Activated CD4-positive, CD25-positive, alpha-beta regulatory T cell treated with anti-CD3 and anti-CD28 coated beads, Interleukin-2, amount 50 U/mL, for 24 hours (primary cell): ENCODE measurements around the gene AFF3.

Experiments used
- ATAC-seq, 2 donors: fragments of 150-1000 bp; cut with Tn5 transposase; one replicate each; pipeline ENCODE4 v1.10.0; 2021; ENCODE audit warnings: mild to moderate bottlenecking in 1 of 2, moderate library complexity in 1 of 2

Gene AFF3

GRCh38 chr2:99811544-99811943 lies 330.8 kb downstream of the AFF3 start:
- ATAC-seq: no peak

GRCh38 chr2:99810225-99810624 lies 332.2 kb downstream of the AFF3 start:
- no peak for ATAC-seq

- ATAC-seq: no peak
Measured at GRCh38 chr2:99809259-99809900, 333.0 kb downstream of the AFF3 start.

DNA sequence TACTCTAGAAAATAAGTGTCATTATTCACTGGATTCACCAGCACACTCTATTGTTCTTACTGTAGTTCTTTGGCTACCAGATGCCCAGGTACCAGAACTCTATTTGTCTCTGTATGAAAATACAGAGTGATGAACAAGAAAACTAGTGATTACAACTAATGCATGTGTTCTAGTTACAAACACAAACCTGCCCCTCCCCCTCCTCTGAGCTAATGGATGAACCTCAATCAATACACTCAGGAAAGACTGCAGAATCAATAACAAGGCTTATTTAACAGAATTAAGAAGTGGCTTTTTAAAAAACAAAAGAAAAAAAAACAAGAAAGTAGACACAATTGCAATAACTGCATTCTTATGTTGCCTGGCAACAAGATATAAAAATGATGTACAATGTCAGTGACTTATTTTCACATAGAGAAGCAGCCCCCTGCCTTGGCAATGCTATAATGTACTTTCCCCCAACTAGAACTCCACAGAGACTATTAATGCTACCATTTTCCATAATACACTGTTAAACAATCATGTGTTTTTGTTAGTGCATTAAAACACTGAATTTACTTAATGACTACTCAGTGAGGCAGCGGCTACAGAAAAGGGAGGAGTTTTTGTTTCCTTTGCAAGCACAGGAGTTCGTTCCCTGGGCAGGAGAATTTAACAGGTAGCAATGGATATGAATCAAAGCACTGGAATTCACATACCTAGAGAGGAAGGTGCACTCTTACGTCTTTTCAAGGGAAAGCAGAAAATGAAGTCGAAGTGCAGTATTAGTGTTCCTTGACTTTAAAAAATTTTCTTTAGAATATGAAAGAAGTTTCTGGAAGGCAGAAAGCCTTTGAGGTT lies 333.8 kb downstream of the AFF3 start:
- no peak for ATAC-seq

- ATAC-seq: no peak
Measured at GRCh38 chr2:99806758-99807157, 335.6 kb downstream of the AFF3 start.

GRCh38 chr2:99805930-99806476 lies 336.4 kb downstream of the AFF3 start:
- ATAC-seq: no peak

- no peak for ATAC-seq
Measured at GRCh38 chr2:99803846-99804245, 338.5 kb downstream of the AFF3 start.

- ATAC-seq: no peak
Measured at GRCh38 chr2:99802734-99803133, 339.7 kb downstream of the AFF3 start.

- ATAC-seq: no peak
Measured at GRCh38 chr2:99801327-99801901, 341.0 kb downstream of the AFF3 start.

- no peak for ATAC-seq
Measured at GRCh38 chr2:99797475-99797874, 344.9 kb downstream of the AFF3 start.

GRCh38 chr2:99794414-99794813 lies 348.0 kb downstream of the AFF3 start:
- no peak for ATAC-seq

DNA sequence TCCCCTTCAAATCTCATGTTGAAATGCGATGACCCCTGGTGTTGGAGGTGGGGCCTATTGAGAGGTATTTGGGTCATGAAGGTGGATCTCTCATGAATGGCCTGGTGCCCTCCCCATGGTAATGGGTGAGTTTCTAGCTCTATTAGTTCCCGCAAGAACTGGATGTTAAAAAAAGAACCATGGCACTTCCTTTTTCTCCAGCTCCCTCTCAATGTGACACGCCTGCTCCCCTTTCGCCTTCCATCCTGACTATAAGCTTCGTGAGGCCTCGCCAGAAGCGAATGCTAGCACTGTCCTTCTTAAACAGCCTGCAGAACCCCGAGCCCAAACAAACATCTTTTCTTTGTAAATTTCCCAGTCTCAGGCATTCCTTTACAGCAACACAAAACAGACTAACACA lies 349.4 kb downstream of the AFF3 start:
- no peak for ATAC-seq

GRCh38 chr2:99789849-99790248 lies 352.5 kb downstream of the AFF3 start:
- ATAC-seq: no peak

- no peak for ATAC-seq
Measured at GRCh38 chr2:99787769-99788382, 354.5 kb downstream of the AFF3 start.

DNA sequence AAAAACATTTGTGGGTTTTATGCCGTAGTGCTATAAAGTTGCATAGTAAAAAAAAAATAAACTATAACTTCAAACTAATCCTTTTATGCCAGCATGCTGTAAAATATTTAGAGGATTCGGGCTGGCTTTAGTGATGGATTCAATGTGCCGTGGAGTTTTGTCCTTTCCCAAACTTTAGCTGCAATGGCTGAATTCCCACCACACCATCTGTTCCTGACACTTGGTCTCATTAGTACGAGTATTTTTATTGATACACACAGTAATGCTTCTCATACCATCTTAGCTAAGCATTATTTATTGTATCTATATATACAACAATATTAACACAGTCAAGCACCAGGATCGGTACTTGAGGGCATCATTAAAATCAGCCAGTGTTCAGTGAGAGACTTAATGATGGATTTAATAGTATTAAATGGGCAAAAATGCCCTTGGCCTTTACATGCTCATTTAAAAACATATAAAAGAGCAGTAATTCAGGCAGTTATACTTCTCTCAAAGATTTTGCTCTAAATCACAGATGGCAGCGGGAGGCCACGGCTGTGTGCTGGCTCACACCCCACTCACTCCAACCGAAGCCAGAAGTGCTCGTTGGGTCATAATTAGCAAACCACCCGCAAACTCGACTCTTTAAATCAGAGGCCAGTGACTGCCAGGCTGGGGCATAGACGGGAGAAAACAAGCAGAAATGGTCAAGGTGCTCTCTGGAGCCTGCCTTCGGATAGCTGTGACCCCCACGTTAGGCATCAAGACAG lies 355.6 kb downstream of the AFF3 start:
- no peak for ATAC-seq

GRCh38 chr2:99784946-99785345 lies 357.4 kb downstream of the AFF3 start:
- no peak for ATAC-seq

- no peak for ATAC-seq
Measured at GRCh38 chr2:99784282-99784681, 358.1 kb downstream of the AFF3 start.

- ATAC-seq: no peak
Measured at GRCh38 chr2:99780276-99780675, 362.1 kb downstream of the AFF3 start.

DNA sequence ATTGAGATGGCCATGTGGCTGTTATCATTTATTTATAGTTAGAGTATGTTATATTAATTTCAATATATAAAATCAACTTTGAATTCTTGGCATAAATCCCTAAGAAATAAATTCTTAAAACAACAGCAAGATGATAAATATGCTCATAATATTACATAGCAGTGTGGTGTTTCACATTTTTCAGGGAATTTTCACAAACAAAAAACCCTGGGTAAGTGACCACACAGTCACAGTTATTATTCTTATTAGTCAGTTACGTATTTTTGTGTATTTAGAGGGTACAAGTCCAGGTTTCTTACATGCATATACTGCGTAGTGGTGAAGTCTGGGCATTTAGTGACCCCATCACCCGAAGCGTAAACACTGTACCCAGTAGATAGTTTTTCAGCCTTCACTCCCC lies 363.1 kb downstream of the AFF3 start:
- no peak for ATAC-seq

GRCh38 chr2:99777656-99778290 lies 364.6 kb downstream of the AFF3 start:
- no peak for ATAC-seq

- ATAC-seq: no peak
Measured at GRCh38 chr2:99776906-99777646, 365.3 kb downstream of the AFF3 start.
